Neural cell (in vitro differentiated cells): ENCODE measurements around the gene SLC25A22. TPM values are rescaled to one million over a fixed set of nuclear protein-coding genes. Genes with fewer than 3 reads are reported as not detected.

ENCODE experiments used
- H2AFZ ChIP-seq: fragments of 200-600, 300-800 bp; sonication (generic), shearing (Covaris generic); 2 replicates; pipeline ENCODE4 v1.6.0; 2014; ENCODE audit warnings: low read depth, mild to moderate bottlenecking, antibody characterized with exemption, low read length, moderate library complexity
- H3F3A ChIP-seq: fragments of 200-600 bp; shearing (Covaris generic); 2 replicates; pipeline ENCODE4 v1.6.1; 2016; ENCODE audit warnings: mild to moderate bottlenecking, moderate library complexity, mixed read lengths, antibody characterized with exemption, low read length; ENCODE audit not compliant: insufficient read depth, poor library complexity, severe bottlenecking
- H3K27ac ChIP-seq: fragments of 200-600, 300-800 bp; sonication (generic), shearing (Covaris generic); 2 replicates; pipeline ENCODE4 v1.5.1; 2014; ENCODE audit warnings: mild to moderate bottlenecking, low read length, moderate library complexity
- H3K27me3 ChIP-seq: fragments of 300-800, 200-600 bp; sonication (generic), shearing (Covaris generic); 2 replicates; pipeline ENCODE4 v1.6.0; 2014; ENCODE audit warnings: mild to moderate bottlenecking, low read depth, low read length, moderate library complexity; ENCODE audit not compliant: insufficient read depth
- H3K36me3 ChIP-seq: fragments of 300-800, 200-600 bp; sonication (generic), shearing (Covaris generic); 2 replicates; pipeline ENCODE4 v1.5.1; 2014; ENCODE audit warnings: mild to moderate bottlenecking, antibody characterized with exemption, low read length, moderate library complexity; ENCODE audit not compliant: insufficient read depth
- H3K4me2 ChIP-seq: fragments of 300-800, 200-600 bp; sonication (generic), shearing (Covaris generic); 2 replicates; pipeline ENCODE4 v1.6.0; 2014; ENCODE audit warnings: mild to moderate bottlenecking, low read length
- H3K4me3 ChIP-seq: fragments of 300-800, 200-600 bp; sonication (generic), shearing (Covaris generic); 2 replicates; pipeline ENCODE4 v1.5.1; 2014; ENCODE audit warnings: mild to moderate bottlenecking, low read length, moderate library complexity
- H3K79me2 ChIP-seq: fragments of 200-600 bp; shearing (Covaris generic); replicated peaks from 2 replicates; pipeline ENCODE4 v1.6.0; 2014; ENCODE audit warnings: mild to moderate bottlenecking, low read length, moderate library complexity; ENCODE audit not compliant: insufficient read depth
- H3K9ac ChIP-seq: fragments of 300-800, 200-600 bp; sonication (generic), shearing (Covaris generic); 2 replicates; pipeline ENCODE4 v1.6.1; 2016; ENCODE audit warnings: mild to moderate bottlenecking, low read length, mixed read lengths
- H3K9me2 ChIP-seq: fragments of 200-600 bp; shearing (Covaris generic); 2 replicates; pipeline ENCODE4 v1.6.1; 2016; ENCODE audit warnings: mild to moderate bottlenecking, low read length, mixed read lengths; ENCODE audit not compliant: insufficient read depth
- H3K9me3 ChIP-seq: fragments of 200-600, 300-800 bp; sonication (generic), shearing (Covaris generic); 2 replicates; pipeline ENCODE4 v1.6.1; 2016; ENCODE audit warnings: mild to moderate bottlenecking, mixed run types, low read length, moderate library complexity, mixed read lengths
- H4K20me1 ChIP-seq: fragments of 200-600 bp; shearing (Covaris generic); 2 replicates; pipeline ENCODE4 v1.6.1; 2016; ENCODE audit warnings: mild to moderate bottlenecking, mixed run types; ENCODE audit not compliant: insufficient read depth
- CTCF ChIP-seq: fragments of 450-650 bp; IDR thresholded peaks from 2 replicates; pipeline ENCODE4 v1.5.1; 2014; ENCODE audit warnings: antibody characterized with exemption, mild to moderate bottlenecking, moderate library complexity; ENCODE audit not compliant: poor library complexity, severe bottlenecking
- EP300 ChIP-seq: fragments of 450-650 bp; conservative IDR thresholded peaks from 2 replicates; pipeline ENCODE4 v1.6.1; 2014; ENCODE audit warnings: antibody characterized with exemption, mild to moderate bottlenecking, moderate library complexity; ENCODE audit not compliant: poor library complexity, severe bottlenecking
- EZH2 ChIP-seq: fragments of 200-600, 300-800 bp; shearing (Covaris generic), sonication (generic); IDR thresholded peaks from 2 replicates; pipeline ENCODE4 v1.6.1; 2014; ENCODE audit warnings: antibody characterized with exemption, low read length, borderline replicate concordance, mild to moderate bottlenecking; ENCODE audit not compliant: insufficient read depth, poor library complexity, severe bottlenecking
- MXI1 ChIP-seq: fragments of 450-650 bp; conservative IDR thresholded peaks from 2 replicates; pipeline ENCODE4 v1.6.1; 2014; ENCODE audit warnings: antibody characterized with exemption, mild to moderate bottlenecking; ENCODE audit not compliant: poor library complexity, severe bottlenecking
- POLR2AphosphoS5 ChIP-seq: IDR thresholded peaks from 2 replicates; pipeline ENCODE4 v1.6.1; 2012
- RAD21 ChIP-seq: fragments of 450-650 bp; conservative IDR thresholded peaks from 2 replicates; pipeline ENCODE4 v1.6.1; 2014; ENCODE audit warnings: antibody characterized with exemption, mild to moderate bottlenecking, moderate library complexity
- REST ChIP-seq: IDR thresholded peaks from 2 replicates; pipeline ENCODE4 v1.6.1; 2012; ENCODE audit warnings: borderline replicate concordance
- SMC3 ChIP-seq: fragments of 450-650 bp; conservative IDR thresholded peaks from 2 replicates; pipeline ENCODE4 v1.6.1; 2014; ENCODE audit warnings: antibody characterized with exemption, mild to moderate bottlenecking, moderate library complexity; ENCODE audit not compliant: poor library complexity
- TAF1 ChIP-seq: IDR thresholded peaks from 2 replicates; pipeline ENCODE4 v1.6.1; 2012; ENCODE audit warnings: low read depth
- polyA plus RNA-seq: library from polyadenylated mRNA; depleted of rRNA; stranded (reverse); fragments of >200 nt; gene quantifications from 2 replicates; pipeline ENCODE4 v1.2.3, GENCODE V29; 2014

The SLC25A22 gene
- polyA plus RNA-seq, 1 donor from 2014 or later: 40.9 TPM

GRCh38 chr11:761526-762108, 36.5 kb downstream of the SLC25A22 start:
- Histone ChIP-seq H4K20me1 (no peaks in the 10 kb centered on the region), H3K4me3 (no peak overlapping the region), H3K9me2 (no peaks in the 10 kb centered on the region), H3F3A (no peaks in the 10 kb centered on the region), H3K79me2 (no peaks in the 10 kb centered on the region), H2AFZ (no peak overlapping the region), H3K9me3 (no peaks in the 10 kb centered on the region), H3K27ac (no peak overlapping the region), H3K4me2 (no peak overlapping the region), H3K27me3 (no peaks in the 10 kb centered on the region), H3K36me3 (no peaks in the 10 kb centered on the region), H3K9ac (no peak overlapping the region)
- TF ChIP-seq MXI1: no peak
- no peak for TF ChIP-seq EZH2
- no peak for TF ChIP-seq TAF1
- no peak for TF ChIP-seq REST
- no peak for TF ChIP-seq POLR2AphosphoS5
- TF ChIP-seq CTCF: no peak
- no peak for TF ChIP-seq RAD21
- TF ChIP-seq EP300: no peak
- no peak for TF ChIP-seq SMC3

- H4K20me1 ChIP-seq: no peaks in the 10 kb centered on the region
These were observed 37.8 kb downstream of the SLC25A22 start for GRCh38 chr11:760236-760635.

More at GRCh38 chr11:760236-760635, 37.8 kb downstream of the SLC25A22 start:
- Histone ChIP-seq H3K4me3 (no peak overlapping the region), H3K79me2 (no peaks in the 10 kb centered on the region), H3K9me3 (no peaks in the 10 kb centered on the region), H3K4me2 (no peak overlapping the region), H3F3A (no peaks in the 10 kb centered on the region), H3K9me2 (no peaks in the 10 kb centered on the region), H2AFZ (no peak overlapping the region), H3K36me3 (no peaks in the 10 kb centered on the region), H3K9ac (no peak overlapping the region), H3K27ac (no peak overlapping the region), H3K27me3 (no peaks in the 10 kb centered on the region)
- TF ChIP-seq SMC3 (no peak), MXI1 (no peak), REST (no peak)
